Omental fat pad (tissue), 4 donors: Measurements from ENCODE around the gene ADARB1. TPM values are rescaled to one million over a fixed set of nuclear protein-coding genes. Genes with fewer than 3 reads are reported as not detected.

Experiments
- ATAC-seq: fragments of 150-250 bp; one replicate; pipeline ENCODE4 v1.9.1; 2016; ENCODE audit warnings: mild to moderate bottlenecking, moderate library complexity; ENCODE audit not compliant: low FRiP score
- DNase-seq: peaks from one replicate; pipeline ENCODE4 v3.0.0-alpha.2; 2019; ENCODE audit warnings: low spot score
- total RNA-seq, 4 donors: library from RNA; depleted of rRNA; stranded (reverse); fragments of >200 nt; gene quantifications; one replicate each; pipeline ENCODE4 v1.1.0, GENCODE V29; 2016
- TF ChIP-seq, protein P1 (sequence below), 3 donors: fragments of 450-650 bp; IDR thresholded peaks; one replicate each; pipeline ENCODE4 v1.5.1; 2016 to 2017; ENCODE audit warnings: antibody characterized with exemption in 3 of 3, mild to moderate bottlenecking in 3 of 3, moderate library complexity in 2 of 3

The ADARB1 gene
- total RNA-seq, 4 donors from 2014 or later, result 17.3 to 38.3 (median 23.3) TPM

DNA sequence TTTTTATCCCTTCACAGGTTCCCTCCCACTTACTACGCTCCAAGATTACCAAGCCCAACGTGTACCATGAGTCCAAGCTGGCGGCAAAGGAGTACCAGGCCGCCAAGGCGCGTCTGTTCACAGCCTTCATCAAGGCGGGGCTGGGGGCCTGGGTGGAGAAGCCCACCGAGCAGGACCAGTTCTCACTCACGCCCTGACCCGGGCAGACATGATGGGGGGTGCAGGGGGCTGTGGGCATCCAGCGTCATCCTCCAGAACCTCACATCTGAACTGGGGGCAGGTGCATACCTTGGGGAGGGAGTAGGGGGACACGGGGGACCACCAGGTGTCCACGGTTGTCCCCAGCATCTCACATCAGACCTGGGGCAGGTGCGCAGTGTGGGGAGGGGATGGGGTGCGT is 147.6 kb downstream of the ADARB1 start:
- TF ChIP-seq, protein P1, sequence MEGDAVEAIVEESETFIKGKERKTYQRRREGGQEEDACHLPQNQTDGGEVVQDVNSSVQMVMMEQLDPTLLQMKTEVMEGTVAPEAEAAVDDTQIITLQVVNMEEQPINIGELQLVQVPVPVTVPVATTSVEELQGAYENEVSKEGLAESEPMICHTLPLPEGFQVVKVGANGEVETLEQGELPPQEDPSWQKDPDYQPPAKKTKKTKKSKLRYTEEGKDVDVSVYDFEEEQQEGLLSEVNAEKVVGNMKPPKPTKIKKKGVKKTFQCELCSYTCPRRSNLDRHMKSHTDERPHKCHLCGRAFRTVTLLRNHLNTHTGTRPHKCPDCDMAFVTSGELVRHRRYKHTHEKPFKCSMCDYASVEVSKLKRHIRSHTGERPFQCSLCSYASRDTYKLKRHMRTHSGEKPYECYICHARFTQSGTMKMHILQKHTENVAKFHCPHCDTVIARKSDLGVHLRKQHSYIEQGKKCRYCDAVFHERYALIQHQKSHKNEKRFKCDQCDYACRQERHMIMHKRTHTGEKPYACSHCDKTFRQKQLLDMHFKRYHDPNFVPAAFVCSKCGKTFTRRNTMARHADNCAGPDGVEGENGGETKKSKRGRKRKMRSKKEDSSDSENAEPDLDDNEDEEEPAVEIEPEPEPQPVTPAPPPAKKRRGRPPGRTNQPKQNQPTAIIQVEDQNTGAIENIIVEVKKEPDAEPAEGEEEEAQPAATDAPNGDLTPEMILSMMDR (IDR thresholded peaks at IDR 0.05), result no peak
- DNase-seq, result no peak
- ATAC-seq, result no peak

DNA sequence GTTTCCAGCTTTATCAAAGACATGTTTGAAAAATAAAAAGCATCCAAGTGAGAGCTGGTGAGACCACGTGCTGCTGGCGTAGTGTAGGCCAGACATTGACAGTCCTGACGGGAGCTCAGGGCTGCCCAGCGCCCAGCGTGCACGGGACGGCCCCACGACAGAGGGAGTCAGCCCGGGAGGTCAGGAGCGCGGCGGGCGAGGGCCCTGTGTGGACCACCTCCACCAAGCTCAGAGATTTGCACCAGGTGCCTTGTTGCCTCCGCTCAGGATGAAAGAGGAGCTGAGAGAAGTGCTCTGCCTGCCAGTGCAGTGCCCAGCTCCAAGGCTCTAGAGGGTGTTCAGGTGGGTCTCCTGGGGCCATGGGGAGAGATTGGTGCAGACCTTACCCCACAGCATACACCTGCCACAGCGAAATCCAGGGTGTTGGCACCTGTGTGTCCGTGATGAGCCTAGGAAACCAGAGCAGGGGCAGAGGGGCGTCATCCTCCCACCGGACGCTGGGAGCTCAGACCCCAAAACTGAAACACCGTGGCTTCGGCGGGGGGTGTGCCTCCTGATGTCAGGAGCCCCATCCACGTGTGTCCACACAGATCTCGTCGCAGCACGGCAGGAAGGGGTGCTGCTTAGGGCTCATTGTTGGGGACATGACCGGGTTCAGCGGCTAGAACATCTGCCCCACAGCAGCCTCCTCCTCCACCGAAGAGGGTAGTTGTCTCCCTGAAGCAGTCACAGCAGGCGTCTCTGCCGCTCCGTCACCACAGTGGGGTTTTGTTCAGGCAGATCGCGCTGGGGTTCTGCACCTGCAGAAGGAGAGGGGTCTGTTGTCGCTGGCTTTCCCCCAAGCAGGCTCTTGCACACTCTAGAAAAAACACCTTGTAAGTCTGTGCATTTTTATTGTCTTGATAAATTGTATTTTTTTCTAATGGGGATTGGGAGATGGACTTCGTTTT is 149.1 kb downstream of the ADARB1 start:
- no peak for ATAC-seq
- DNase-seq, result no peak
- TF ChIP-seq, protein P1 (IDR thresholded peaks at IDR 0.05), result no peak

DNA sequence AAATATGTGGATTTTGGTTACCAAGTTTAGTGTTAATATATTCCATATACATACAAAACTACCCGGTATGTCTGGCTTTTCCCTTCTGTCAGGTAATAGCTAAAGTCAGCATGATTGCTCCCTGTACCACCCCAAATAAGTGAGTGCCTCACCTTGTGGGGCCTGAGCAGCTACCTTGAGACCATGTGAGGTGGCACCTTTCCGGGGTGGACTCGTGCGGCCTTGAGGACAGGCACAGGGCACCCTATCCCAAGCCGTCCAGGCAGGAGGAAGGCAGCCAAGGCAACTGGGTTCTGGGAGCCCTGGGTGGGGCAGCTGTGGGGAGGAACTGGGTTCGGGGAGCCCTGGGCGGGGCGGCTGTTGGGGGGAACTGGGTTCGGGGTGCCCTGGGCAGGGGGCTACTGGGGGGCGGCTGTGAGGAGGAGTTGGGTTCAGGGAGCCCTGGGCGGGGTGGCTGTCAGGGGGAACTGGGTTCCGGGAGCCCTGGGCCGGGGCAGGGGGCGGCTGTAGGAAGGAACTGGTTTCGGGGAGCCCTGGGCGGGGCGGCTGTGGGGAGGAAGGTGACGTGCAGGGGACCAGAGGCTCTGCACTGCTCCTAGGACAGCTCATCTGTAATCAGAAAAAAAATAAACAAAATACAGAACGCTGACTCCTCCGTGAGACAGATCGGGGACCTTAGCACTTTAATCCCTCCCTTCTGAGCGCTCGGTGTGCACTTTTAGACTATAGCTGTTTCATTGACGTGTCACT is 150.0 kb downstream of the ADARB1 start:
- no peak for ATAC-seq
- TF ChIP-seq, protein P1 (IDR thresholded peaks at IDR 0.05), result no peak
- DNase-seq, result no peak

DNA sequence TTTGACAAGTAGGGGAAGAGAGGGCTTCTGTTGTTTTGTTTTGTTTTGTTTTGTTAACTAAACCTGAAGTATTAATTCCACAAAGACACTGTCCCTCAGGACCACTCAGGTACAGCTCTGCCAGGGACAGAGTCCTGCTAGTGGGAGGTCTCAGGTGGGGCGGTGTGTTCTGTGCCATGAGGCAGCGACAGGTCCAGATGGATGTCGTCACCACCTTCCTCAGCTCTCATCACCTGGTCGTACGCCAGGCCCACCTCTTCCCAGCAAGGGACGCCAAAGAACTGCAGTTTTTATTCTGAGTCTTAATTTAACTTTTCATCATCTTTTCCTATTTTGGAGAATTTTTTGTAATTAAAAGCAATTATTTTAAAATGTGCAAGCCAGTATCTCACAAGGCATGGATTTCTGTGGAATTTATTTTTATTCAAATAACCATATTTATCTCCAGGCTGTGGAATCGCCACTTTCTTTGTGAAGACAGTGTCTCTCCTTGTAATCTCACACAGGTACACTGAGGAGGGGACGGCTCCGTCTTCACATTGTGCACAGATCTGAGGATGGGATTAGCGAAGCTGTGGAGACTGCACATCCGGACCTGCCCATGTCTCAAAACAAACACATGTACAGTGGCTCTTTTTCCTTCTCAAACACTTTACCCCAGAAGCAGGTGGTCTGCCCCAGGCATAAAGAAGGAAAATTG is 150.8 kb downstream of the ADARB1 start:
- TF ChIP-seq, protein P1 (IDR thresholded peaks at IDR 0.05), result no peak
- ATAC-seq (no peak), DNase-seq (no peak)

DNA sequence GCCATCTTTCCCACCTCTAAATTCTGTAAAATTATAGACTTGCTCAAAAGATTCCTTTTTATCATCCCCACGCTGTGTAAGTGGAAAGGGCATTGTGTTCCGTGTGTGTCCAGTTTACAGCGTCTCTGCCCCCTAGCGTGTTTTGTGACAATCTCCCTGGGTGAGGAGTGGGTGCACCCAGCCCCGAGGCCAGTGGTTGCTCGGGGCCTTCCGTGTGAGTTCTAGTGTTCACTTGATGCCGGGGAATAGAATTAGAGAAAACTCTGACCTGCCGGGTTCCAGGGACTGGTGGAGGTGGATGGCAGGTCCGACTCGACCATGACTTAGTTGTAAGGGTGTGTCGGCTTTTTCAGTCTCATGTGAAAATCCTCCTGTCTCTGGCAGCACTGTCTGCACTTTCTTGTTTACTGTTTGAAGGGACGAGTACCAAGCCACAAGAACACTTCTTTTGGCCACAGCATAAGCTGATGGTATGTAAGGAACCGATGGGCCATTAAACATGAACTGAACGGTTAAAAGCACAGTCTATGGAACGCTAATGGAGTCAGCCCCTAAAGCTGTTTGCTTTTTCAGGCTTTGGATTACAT is 151.5 kb downstream of the ADARB1 start:
- DNase-seq (no peak), ATAC-seq (no peak)
- TF ChIP-seq, protein P1 (IDR thresholded peaks at IDR 0.05), result no peak

DNA sequence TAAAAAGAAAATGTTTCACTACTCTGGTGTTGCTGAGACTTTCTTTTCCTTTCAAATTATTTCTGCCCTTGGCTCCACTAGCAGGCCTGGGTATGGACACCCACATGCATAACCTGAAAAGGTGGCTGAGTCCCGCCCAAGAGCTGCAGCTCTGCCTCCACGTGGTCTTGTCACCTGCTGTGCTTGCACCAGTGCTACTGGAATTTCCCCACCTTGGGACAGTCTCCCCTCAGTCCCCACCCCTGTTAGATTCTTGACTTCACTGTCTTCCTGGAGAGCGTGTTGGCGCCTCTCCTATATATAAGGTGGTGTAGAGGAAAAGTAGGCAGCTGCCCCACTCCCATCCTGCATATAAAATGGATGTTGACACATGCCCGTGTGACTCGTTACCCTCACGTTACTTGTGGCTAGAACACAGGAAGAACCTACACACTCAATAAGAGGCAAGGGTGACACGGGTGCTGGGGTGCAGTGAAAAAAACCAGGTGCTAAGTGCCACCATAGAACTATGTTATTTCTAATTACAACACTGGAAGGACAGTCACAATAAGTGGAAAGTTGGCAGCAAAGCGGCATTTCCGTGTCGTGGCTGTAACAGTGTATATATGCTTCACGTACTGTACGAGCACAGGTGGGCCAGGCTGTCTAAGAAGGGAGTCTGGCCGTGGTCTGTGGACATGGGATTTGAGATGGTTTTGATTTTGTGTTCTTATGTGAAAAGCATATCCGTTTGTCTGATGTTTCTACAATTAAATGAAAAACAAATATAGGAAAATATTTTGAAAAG is 152.4 kb downstream of the ADARB1 start:
- TF ChIP-seq, protein P1 (IDR thresholded peaks at IDR 0.05), result no peak
- ATAC-seq (no peak), DNase-seq (no peak)
